ENCODE data around the gene INTS13. TPM values are rescaled to one million over a fixed set of nuclear protein-coding genes. Genes with fewer than 3 reads are reported as not detected.

INTS13 gene
- 52.1 to 54.0 TPM (median 52.7 TPM) in 3 replicates for total RNA-seq (2021)
- percentile 84 among the genes with signal in this experiment for Bru-seq, nascent RNA
- long read RNA-seq, experiment 1, transcript INTS13-201 (17 exons, 2,974 nt): major isoform, 236 of 333 reads
- long read RNA-seq, experiment 1, partial matches to known transcripts: 20 of 333 reads
- long read RNA-seq, experiment 1, other reads (novel, unspliced or antisense): 76 of 333 reads
- long read RNA-seq, experiment 2, transcript INTS13-201 (17 exons, 2,974 nt): major isoform, 29 of 95 reads
- long read RNA-seq, experiment 2, partial matches to known transcripts: 33 of 95 reads
- long read RNA-seq, experiment 2, other reads (novel, unspliced or antisense): 28 of 95 reads
- long read RNA-seq, experiment 3, transcript INTS13-201 (17 exons, 2,974 nt): major isoform, 100 of 137 reads
- long read RNA-seq, experiment 3, partial matches to known transcripts: 10 of 137 reads
- long read RNA-seq, experiment 3, other reads (novel, unspliced or antisense): 27 of 137 reads

GRCh38 chr12:26937863-26938700 is at the start of gene INTS13, which contains the start of gene FGFR1OP2:
INTS13 (minus strand) TSS chr12:26937981; CDS start chr12:26936803, 1,178 bp downstream.
FGFR1OP2 (plus strand) TSS chr12:26938470; CDS start chr12:26954159, 15,689 bp downstream.
- peaks cover 20% of the 10 kb centered on the region for H3K4me1 Mint-ChIP-seq
- peak; percentile 98 for DNase-seq (ENCODE audit: low spot score)
- peaks cover 13% of the 10 kb centered on the region for H3K36me3 Mint-ChIP-seq
- no peaks in the 10 kb centered on the region for H3K9me3 Mint-ChIP-seq
- POLR2A ChIA-PET: no interaction called here
- peak within 1 kb of the TSS; percentile 98 for H3K4me3 Mint-ChIP-seq
- peak; percentile 95 for ATAC-seq
- CTCF ChIA-PET: interaction anchor here (1.2 kb wide), 1 partner anchor 76 kb away, joined by 5 read pairs; the partner anchor contains the start of gene TM7SF3
- H3K27ac Mint-ChIP-seq: peak within 1 kb of the TSS; percentile 98
- no peaks in the 10 kb centered on the region for H3K27me3 Mint-ChIP-seq (ENCODE audit: low read depth)
- TF ChIP-seq ZNF281 (CRISPR knock-in tag; IDR thresholded peaks at IDR 0.05) (no peak), ZNF416 (CRISPR knock-in tag; IDR thresholded peaks at IDR 0.05) (no peak), ARID4B (CRISPR knock-in tag; IDR thresholded peaks at IDR 0.05; ENCODE audit: borderline replicate concordance) (peak; percentile 92), SMAD3 (CRISPR knock-in tag; IDR thresholded peaks at IDR 0.05; ENCODE audit: borderline replicate concordance) (peak; percentile 47; the same call in 1 of the 2 replicates), FOXP4 (CRISPR knock-in tag; IDR thresholded peaks at IDR 0.05) (peak; percentile 67; the same call in 1 of the 2 replicates), TEAD4 (CRISPR knock-in tag; IDR thresholded peaks at IDR 0.05) (no peak), ZNF219 (CRISPR knock-in tag; IDR thresholded peaks at IDR 0.05; ENCODE audit: borderline replicate concordance) (0 out of 2 replicates have a peak, but pooled peaks have one; percentile 45), FOXP1 (CRISPR knock-in tag; IDR thresholded peaks at IDR 0.05; ENCODE audit: borderline replicate concordance) (peak; percentile 42; the same call in 1 of the 2 replicates), PREB (CRISPR knock-in tag; IDR thresholded peaks at IDR 0.05; ENCODE audit: borderline replicate concordance) (no peak), ZBTB21 (CRISPR knock-in tag; IDR thresholded peaks at IDR 0.05; ENCODE audit: borderline replicate concordance) (no peak), FOXK1 (CRISPR knock-in tag; IDR thresholded peaks at IDR 0.05) (peak; percentile 77; the same call in 1 of the 2 replicates), AFF4 (CRISPR knock-in tag; IDR thresholded peaks at IDR 0.05; ENCODE audit: borderline replicate concordance) (no peak), KAT7 (CRISPR knock-in tag; IDR thresholded peaks at IDR 0.05; ENCODE audit: borderline replicate concordance) (peak; percentile 70; the same call in 1 of the 2 replicates), JUN (CRISPR knock-in tag; IDR thresholded peaks at IDR 0.05) (0 out of 2 replicates have a peak, but pooled peaks have one; percentile 55), IRF1 (CRISPR knock-in tag; IDR thresholded peaks at IDR 0.05) (peak; percentile 38; the same call in 1 of the 2 replicates), CREB1 (CRISPR knock-in tag; IDR thresholded peaks at IDR 0.05) (no peak), CREM (CRISPR knock-in tag; IDR thresholded peaks at IDR 0.05) (0 out of 2 replicates have a peak, but pooled peaks have one; percentile 71)

Measured in WTC11 (cell line).